NK-92 treated with Interleukin-12 subunit alpha and Interleukin-12 subunit beta, amount 100 ng/mL, for 24 hours (cell line): Measurements from ENCODE around the gene SHLD3.
"Not testable (repeated sequence)": the region's sequence is repeated elsewhere in the genome, so short reads cannot be mapped to it uniquely, and the experiment has no call there.

Experiments used
- DNase-seq: peaks from one replicate; lab custom pipeline; 2025; lab: John Stamatoyannopoulos, UW

Gene SHLD3, protein sequence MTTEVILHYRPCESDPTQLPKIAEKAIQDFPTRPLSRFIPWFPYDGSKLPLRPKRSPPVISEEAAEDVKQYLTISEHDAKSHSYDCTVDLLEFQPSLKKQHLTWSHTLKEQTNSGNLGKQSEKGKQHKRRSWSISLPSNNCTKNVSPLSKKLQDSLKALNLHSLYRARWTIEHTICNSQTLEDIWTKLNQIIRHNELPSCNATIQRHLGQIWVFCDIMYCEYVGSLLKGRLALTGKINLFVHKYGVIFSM

DNA sequence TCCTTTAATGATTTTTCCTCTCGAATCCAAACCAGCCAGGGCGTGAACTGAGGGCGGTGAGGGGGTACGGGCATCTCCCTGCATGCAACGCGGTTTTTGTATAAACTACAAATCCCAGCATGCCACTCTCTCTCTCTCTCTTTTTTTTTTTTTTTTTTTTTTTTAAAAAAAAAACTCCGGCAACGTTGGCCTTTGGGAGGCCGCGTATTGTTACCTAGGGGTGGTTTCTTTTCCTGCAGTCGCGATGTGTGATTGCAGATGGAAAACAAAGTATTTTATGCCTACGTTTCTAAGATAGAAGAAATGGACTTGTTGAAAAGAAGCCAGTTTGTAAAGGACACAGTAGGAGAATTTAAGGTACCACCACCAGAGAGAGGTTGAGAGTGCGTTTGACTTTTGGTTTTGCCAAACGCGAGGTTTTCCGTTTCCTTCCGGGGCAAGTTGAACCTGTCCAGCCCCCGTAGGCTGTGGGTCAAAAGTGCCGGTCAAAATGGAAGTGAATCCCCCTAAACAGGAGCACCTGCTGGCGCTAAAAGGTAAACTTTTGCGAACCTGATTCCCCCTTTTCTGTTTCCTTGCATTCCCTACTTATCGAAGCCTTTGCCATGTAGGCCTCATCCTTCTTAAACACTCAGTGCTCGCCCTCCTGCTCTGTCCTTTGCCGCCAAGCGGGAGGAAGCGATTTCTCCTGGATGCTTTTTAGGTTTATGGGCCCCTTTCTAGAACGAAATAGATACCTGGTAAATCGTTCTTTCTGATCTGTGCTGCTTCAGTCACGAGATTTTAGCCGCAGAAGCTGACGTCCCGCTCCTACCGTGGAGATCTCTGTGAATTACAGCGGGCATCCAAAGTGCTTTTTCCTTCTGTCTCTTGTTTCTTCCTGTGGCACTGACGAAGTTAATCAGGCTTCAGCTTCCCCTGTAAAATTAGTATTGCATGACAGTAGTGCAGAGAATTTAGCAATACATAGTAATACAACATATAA is at the start of gene SHLD3, which contains the start of gene TRAPPC13:
Gene SHLD3, plus strand, starts transcription at position 457 of the 985 bp plus-strand sequence. CDS start 4,561 bp downstream, outside the sequence.
Gene TRAPPC13, plus strand, starts transcription at position 457 of the 985 bp plus-strand sequence. Its CDS starts 34 bp downstream, at position 491.
- peak; percentile 83 for DNase-seq

- DNase-seq: no peak
Measured at GRCh38 chr5:65577141-65577540, 47.7 kb upstream of the SHLD3 start.

- no peak for DNase-seq
Measured at GRCh38 chr5:65588694-65589093, 36.1 kb upstream of the SHLD3 start.

DNA sequence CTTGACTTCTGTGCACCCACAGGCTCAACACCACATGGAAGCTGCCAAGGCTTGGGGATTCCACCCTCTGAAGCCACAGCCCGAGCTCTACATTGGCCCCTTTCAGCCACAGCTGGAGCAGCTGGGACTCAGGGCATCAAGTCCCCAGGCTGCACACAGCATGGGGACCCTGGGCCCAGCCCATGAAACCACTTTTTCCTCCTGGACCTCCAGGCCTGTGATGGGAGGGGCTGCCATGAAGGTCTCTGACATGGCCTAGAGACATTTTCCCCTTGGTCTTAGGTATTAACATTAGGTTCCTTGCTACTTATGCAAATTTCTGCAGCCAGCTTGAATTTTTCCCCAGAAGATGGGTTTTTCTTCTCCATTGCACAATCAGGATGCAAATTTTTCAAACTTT is 23.1 kb upstream of the SHLD3 start:
- DNase-seq: not testable (repeated sequence)

DNA sequence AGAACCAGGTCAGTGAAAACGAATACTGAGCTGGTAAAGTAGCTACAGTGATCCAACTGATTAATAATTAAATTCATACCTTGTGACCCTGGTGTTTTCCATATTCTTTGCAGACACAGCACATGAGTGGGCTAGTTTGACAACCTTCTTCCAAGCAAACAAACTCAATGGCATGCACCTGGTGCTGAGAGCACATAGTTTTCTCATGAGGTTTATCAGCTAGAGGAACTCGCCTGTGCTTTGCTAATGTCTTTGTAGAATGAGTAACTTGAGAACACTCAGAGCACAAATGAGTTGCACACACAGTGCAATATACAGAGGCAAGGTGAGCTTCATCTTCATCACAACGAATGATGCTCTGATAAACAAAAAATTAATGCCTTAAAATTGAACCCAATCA is 13.3 kb upstream of the SHLD3 start:
- no peak for DNase-seq

DNA sequence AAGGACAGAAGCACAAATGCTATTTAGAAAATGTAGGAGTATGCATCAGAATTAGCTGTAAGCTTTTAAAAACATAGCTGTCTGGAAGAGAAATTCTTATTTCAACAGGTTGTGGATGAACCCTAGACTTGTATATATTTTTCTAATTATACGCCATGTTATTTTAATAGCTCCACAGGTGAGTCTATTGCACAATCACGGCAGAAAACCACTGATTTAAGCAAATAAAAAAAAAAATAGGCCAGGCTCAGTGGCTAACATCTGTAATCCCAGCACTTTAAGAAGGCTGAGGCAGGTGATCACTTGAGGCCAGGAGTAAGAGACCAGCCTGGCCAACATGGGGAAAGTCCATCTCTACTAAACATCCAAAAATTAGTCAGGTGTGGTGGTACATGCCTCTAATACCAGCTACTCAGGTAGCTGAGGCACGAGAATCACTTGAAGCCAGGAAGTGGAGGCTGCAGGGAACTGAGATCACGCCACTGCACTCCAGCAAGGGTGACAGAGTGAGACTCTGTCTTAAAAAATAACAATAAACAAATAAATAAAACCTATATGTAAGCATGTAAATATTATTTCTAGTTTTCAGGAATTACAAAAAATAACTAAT is 12.4 kb upstream of the SHLD3 start:
- no peak for DNase-seq

GRCh38 chr5:65620021-65620420 is 4.8 kb upstream of the SHLD3 start:
- DNase-seq: no peak

GRCh38 chr5:65621961-65622360 is 2.9 kb upstream of the SHLD3 start:
- DNase-seq: not testable (repeated sequence)

GRCh38 chr5:65623482-65623881 is 1.3 kb upstream of the SHLD3 start:
- DNase-seq: no peak

GRCh38 chr5:65624025-65624570 is 729 bp upstream of the SHLD3 start, which contains the start of gene TRIM23:
Gene TRIM23 (minus strand): TSS chr5:65624333. CDS start chr5:65624274, 59 bp downstream.
- DNase-seq: peak; percentile 85

- DNase-seq: no peak
Measured at GRCh38 chr5:65625743-65626142, 916 bp downstream of the SHLD3 start.

- DNase-seq: no peak
Measured at GRCh38 chr5:65630981-65631380, 6.2 kb downstream of the SHLD3 start.

GRCh38 chr5:65640240-65640639 is 15.4 kb downstream of the SHLD3 start:
- DNase-seq: no peak

GRCh38 chr5:65646938-65647337 is 22.1 kb downstream of the SHLD3 start:
- DNase-seq: no peak

- DNase-seq: no peak
Measured at GRCh38 chr5:65647941-65648340, 23.1 kb downstream of the SHLD3 start.

- DNase-seq: no peak
Measured at GRCh38 chr5:65651144-65651543, 26.3 kb downstream of the SHLD3 start.

DNA sequence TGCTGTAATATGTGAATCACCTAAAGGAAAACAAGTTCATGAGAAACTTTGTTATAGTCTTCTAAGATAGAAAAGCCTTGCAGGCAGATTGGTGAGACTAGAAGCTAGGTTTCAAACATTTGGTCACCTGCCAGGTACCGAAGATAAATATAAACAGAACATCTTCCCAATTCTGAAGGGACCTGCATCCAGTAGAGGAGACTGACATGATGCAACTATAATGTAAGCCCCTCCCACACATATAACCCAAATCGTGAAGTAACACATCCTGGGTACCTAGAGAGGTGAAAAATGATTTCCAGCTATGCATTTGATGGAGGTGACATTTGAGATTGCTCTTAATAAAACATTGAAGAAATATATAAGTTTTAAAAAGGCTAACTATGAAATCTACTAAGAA is 29.9 kb downstream of the SHLD3 start:
- no peak for DNase-seq

DNA sequence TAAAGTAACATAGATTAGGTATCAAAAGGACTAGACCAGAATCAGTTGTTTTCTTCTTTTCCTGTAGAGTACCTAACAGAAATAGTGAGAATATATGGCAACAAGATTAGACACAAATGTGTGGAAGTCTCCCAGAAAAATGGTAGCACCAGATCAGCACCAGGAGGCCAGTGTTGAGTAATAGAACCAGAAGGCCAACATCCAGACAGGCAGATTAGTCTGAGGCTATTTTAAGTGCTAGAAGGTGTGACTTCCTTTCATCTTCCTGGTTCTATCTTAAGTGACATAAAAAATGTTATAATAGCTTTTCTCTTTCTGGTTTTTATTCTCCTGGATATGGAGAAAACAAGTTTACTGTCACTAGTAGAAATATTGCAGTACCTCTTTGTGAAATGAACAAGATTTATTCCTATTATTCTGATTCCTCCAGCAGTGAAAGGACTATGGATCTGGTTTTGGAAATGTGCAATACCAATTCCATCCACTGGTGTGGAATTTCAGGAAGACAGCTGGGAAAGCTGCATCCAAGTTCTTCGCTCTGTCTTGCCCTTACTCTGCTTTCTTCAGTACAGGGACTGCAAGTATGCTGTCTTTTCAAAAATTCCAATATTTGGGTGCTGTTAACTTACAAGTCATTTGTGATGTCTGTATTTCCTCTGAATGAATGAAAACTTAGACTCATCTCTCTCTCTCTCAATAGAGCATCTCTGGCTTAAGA is 39.1 kb downstream of the SHLD3 start:
- DNase-seq: no peak

DNA sequence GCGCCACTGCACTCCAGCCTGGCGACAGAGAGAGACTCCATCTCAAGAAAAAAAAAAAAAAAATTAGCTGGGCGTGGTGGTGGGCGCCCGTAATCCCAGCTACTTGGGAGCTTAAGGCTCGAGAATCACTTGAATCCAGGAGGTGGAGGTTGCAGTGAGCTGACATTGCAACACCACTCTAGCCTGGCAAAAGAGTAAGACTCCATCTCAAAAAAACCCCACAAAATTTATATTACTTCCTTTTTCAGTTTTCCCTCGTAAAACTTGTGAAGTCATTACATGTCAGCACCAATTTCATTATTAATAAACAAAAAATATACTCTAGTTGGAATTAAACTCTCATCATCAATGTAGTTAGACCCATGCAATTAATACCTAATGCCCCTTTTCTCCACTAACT is 43.9 kb downstream of the SHLD3 start:
- no peak for DNase-seq

GRCh38 chr5:65672796-65673195 is 48.0 kb downstream of the SHLD3 start:
- no peak for DNase-seq

DNA sequence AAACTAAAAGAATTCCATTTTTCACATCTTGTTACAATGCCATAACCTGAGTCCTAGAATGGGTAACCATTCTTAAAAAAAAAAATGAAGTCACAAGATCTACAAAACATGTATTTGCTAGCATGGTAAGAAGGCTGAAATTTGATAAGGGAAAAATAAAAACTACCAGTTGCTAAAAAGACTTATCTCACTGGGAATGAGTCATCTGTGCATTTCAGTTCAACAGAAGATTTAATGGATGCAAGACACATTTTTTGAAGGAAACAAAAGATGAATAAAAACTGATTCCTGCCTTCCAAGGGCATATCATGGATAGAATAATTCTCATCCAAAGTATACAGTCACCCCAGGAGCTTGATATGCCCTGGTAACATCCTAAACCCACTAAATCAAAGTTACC is 49.9 kb downstream of the SHLD3 start:
- no peak for DNase-seq
